Neural cell (in vitro differentiated cells): Measurements from ENCODE around the gene BST1. TPM values are rescaled to one million over a fixed set of nuclear protein-coding genes. Genes with fewer than 3 reads are reported as not detected.

Source experiments
- H2AFZ ChIP-seq: fragments of 200-600, 300-800 bp; sonication (generic), shearing (Covaris generic); 2 replicates; pipeline ENCODE4 v1.6.0; 2014; ENCODE audit warnings: low read depth, mild to moderate bottlenecking, antibody characterized with exemption, low read length, moderate library complexity
- H3F3A ChIP-seq: fragments of 200-600 bp; shearing (Covaris generic); 2 replicates; pipeline ENCODE4 v1.6.1; 2016; ENCODE audit warnings: mild to moderate bottlenecking, moderate library complexity, mixed read lengths, antibody characterized with exemption, low read length; ENCODE audit not compliant: insufficient read depth, poor library complexity, severe bottlenecking
- H3K27ac ChIP-seq: fragments of 200-600, 300-800 bp; sonication (generic), shearing (Covaris generic); 2 replicates; pipeline ENCODE4 v1.5.1; 2014; ENCODE audit warnings: mild to moderate bottlenecking, low read length, moderate library complexity
- H3K27me3 ChIP-seq: fragments of 300-800, 200-600 bp; sonication (generic), shearing (Covaris generic); 2 replicates; pipeline ENCODE4 v1.6.0; 2014; ENCODE audit warnings: mild to moderate bottlenecking, low read depth, low read length, moderate library complexity; ENCODE audit not compliant: insufficient read depth
- H3K36me3 ChIP-seq: fragments of 300-800, 200-600 bp; sonication (generic), shearing (Covaris generic); 2 replicates; pipeline ENCODE4 v1.5.1; 2014; ENCODE audit warnings: mild to moderate bottlenecking, antibody characterized with exemption, low read length, moderate library complexity; ENCODE audit not compliant: insufficient read depth
- H3K4me2 ChIP-seq: fragments of 300-800, 200-600 bp; sonication (generic), shearing (Covaris generic); 2 replicates; pipeline ENCODE4 v1.6.0; 2014; ENCODE audit warnings: mild to moderate bottlenecking, low read length
- H3K4me3 ChIP-seq: fragments of 300-800, 200-600 bp; sonication (generic), shearing (Covaris generic); 2 replicates; pipeline ENCODE4 v1.5.1; 2014; ENCODE audit warnings: mild to moderate bottlenecking, low read length, moderate library complexity
- H3K79me2 ChIP-seq: fragments of 200-600 bp; shearing (Covaris generic); replicated peaks from 2 replicates; pipeline ENCODE4 v1.6.0; 2014; ENCODE audit warnings: mild to moderate bottlenecking, low read length, moderate library complexity; ENCODE audit not compliant: insufficient read depth
- H3K9ac ChIP-seq: fragments of 300-800, 200-600 bp; sonication (generic), shearing (Covaris generic); 2 replicates; pipeline ENCODE4 v1.6.1; 2016; ENCODE audit warnings: mild to moderate bottlenecking, low read length, mixed read lengths
- H3K9me2 ChIP-seq: fragments of 200-600 bp; shearing (Covaris generic); 2 replicates; pipeline ENCODE4 v1.6.1; 2016; ENCODE audit warnings: mild to moderate bottlenecking, low read length, mixed read lengths; ENCODE audit not compliant: insufficient read depth
- H3K9me3 ChIP-seq: fragments of 200-600, 300-800 bp; sonication (generic), shearing (Covaris generic); 2 replicates; pipeline ENCODE4 v1.6.1; 2016; ENCODE audit warnings: mild to moderate bottlenecking, mixed run types, low read length, moderate library complexity, mixed read lengths
- H4K20me1 ChIP-seq: fragments of 200-600 bp; shearing (Covaris generic); 2 replicates; pipeline ENCODE4 v1.6.1; 2016; ENCODE audit warnings: mild to moderate bottlenecking, mixed run types; ENCODE audit not compliant: insufficient read depth
- EP300 ChIP-seq: fragments of 450-650 bp; conservative IDR thresholded peaks from 2 replicates; pipeline ENCODE4 v1.6.1; 2014; ENCODE audit warnings: antibody characterized with exemption, mild to moderate bottlenecking, moderate library complexity; ENCODE audit not compliant: poor library complexity, severe bottlenecking
- EZH2 ChIP-seq: fragments of 200-600, 300-800 bp; shearing (Covaris generic), sonication (generic); IDR thresholded peaks from 2 replicates; pipeline ENCODE4 v1.6.1; 2014; ENCODE audit warnings: antibody characterized with exemption, low read length, borderline replicate concordance, mild to moderate bottlenecking; ENCODE audit not compliant: insufficient read depth, poor library complexity, severe bottlenecking
- MXI1 ChIP-seq: fragments of 450-650 bp; conservative IDR thresholded peaks from 2 replicates; pipeline ENCODE4 v1.6.1; 2014; ENCODE audit warnings: antibody characterized with exemption, mild to moderate bottlenecking; ENCODE audit not compliant: poor library complexity, severe bottlenecking
- POLR2AphosphoS5 ChIP-seq: IDR thresholded peaks from 2 replicates; pipeline ENCODE4 v1.6.1; 2012
- RAD21 ChIP-seq: fragments of 450-650 bp; conservative IDR thresholded peaks from 2 replicates; pipeline ENCODE4 v1.6.1; 2014; ENCODE audit warnings: antibody characterized with exemption, mild to moderate bottlenecking, moderate library complexity
- REST ChIP-seq: IDR thresholded peaks from 2 replicates; pipeline ENCODE4 v1.6.1; 2012; ENCODE audit warnings: borderline replicate concordance
- SMC3 ChIP-seq: fragments of 450-650 bp; conservative IDR thresholded peaks from 2 replicates; pipeline ENCODE4 v1.6.1; 2014; ENCODE audit warnings: antibody characterized with exemption, mild to moderate bottlenecking, moderate library complexity; ENCODE audit not compliant: poor library complexity
- TAF1 ChIP-seq: IDR thresholded peaks from 2 replicates; pipeline ENCODE4 v1.6.1; 2012; ENCODE audit warnings: low read depth
- polyA plus RNA-seq: library from polyadenylated mRNA; depleted of rRNA; stranded (reverse); fragments of >200 nt; gene quantifications from 2 replicates; pipeline ENCODE4 v1.2.3, GENCODE V29; 2014
- TF ChIP-seq, protein P1 (sequence below): fragments of 450-650 bp; IDR thresholded peaks from 2 replicates; pipeline ENCODE4 v1.5.1; 2014; ENCODE audit warnings: antibody characterized with exemption, mild to moderate bottlenecking, moderate library complexity; ENCODE audit not compliant: poor library complexity, severe bottlenecking

Gene BST1
- polyA plus RNA-seq, 1 donor from 2014 or later = 1.6 TPM

- Histone ChIP-seq H2AFZ (peak overlapping the region; percentile 61), H3K79me2 (peaks cover 51% of the 10 kb centered on the region), H3K27ac (peak overlapping the region; percentile 88), H3F3A (peaks cover 15% of the 10 kb centered on the region), H4K20me1 (no peaks in the 10 kb centered on the region), H3K9ac (peak overlapping the region; percentile 92), H3K4me3 (peak overlapping the region; percentile 82), H3K27me3 (no peaks in the 10 kb centered on the region), H3K9me3 (no peaks in the 10 kb centered on the region), H3K4me2 (peak overlapping the region; percentile 99), H3K9me2 (no peaks in the 10 kb centered on the region), H3K36me3 (no peaks in the 10 kb centered on the region)
- TF ChIP-seq, protein P1, sequence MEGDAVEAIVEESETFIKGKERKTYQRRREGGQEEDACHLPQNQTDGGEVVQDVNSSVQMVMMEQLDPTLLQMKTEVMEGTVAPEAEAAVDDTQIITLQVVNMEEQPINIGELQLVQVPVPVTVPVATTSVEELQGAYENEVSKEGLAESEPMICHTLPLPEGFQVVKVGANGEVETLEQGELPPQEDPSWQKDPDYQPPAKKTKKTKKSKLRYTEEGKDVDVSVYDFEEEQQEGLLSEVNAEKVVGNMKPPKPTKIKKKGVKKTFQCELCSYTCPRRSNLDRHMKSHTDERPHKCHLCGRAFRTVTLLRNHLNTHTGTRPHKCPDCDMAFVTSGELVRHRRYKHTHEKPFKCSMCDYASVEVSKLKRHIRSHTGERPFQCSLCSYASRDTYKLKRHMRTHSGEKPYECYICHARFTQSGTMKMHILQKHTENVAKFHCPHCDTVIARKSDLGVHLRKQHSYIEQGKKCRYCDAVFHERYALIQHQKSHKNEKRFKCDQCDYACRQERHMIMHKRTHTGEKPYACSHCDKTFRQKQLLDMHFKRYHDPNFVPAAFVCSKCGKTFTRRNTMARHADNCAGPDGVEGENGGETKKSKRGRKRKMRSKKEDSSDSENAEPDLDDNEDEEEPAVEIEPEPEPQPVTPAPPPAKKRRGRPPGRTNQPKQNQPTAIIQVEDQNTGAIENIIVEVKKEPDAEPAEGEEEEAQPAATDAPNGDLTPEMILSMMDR = no peak
- no peak for TF ChIP-seq SMC3
- no peak for TF ChIP-seq EP300
- no peak for TF ChIP-seq RAD21
- TF ChIP-seq TAF1 = no peak
- TF ChIP-seq MXI1 = no peak
- no peak for TF ChIP-seq EZH2
- TF ChIP-seq POLR2AphosphoS5 = no peak
- no peak for TF ChIP-seq REST
Observed at GRCh38 chr4:15653864-15654592, 48.8 kb upstream of the BST1 start.

DNA sequence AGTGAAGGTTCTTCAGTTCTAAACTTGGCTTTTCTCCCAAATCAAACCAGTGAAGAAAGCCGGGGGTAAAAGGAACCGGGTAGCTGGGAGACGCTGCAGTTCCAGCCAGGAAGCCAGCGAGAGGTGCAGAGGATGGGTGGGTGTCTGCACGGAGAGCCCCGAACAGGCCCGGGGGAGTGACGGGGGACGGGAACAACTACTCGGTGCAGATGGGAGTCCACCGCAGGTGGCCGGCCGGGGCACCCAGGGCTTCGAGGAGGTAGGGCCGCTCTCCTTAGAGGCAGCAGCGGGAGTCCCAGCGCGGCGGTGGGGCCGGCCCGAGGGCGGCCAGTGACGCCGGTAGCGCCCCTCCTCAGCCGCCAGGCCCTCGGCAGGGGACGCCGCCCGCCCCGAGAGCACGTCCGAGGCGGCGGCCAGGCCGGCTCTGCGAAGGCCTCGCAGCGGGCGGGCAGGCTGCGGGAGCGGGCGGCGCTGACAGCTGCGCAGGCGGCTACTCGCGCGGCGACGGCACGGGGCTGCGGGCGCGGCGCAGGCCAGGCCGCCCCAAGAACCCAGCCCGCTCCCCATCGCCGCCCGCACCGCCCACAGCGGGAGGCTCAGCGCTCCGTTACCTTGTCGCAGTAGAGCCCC is 48.2 kb upstream of the BST1 start:
- Histone ChIP-seq H3K27me3 (no peaks in the 10 kb centered on the region), H3K9ac (peak overlapping the region; percentile 92), H4K20me1 (no peaks in the 10 kb centered on the region), H3K4me3 (peak overlapping the region; percentile 82), H3F3A (peaks cover 15% of the 10 kb centered on the region), H3K79me2 (peaks cover 45% of the 10 kb centered on the region), H3K36me3 (no peaks in the 10 kb centered on the region), H3K9me2 (no peaks in the 10 kb centered on the region), H3K9me3 (no peaks in the 10 kb centered on the region), H3K4me2 (peak overlapping the region; percentile 99), H2AFZ (peak overlapping the region; percentile 61), H3K27ac (peak overlapping the region; percentile 88)
- peak; percentile 0 for TF ChIP-seq REST
- no peak for TF ChIP-seq RAD21
- TF ChIP-seq SMC3 = peak; percentile 32
